ENCODE measurements around the gene TSEN54. TPM values are rescaled to one million over a fixed set of nuclear protein-coding genes. Genes with fewer than 3 reads are reported as not detected.
A peak's percentile ranks its signal among the peaks of the same experiment; 100 is the strongest.

TSEN54 gene
- total and polyA plus RNA-seq, 8 donors = 14.9 to 105 (median 19.5) TPM

DNA sequence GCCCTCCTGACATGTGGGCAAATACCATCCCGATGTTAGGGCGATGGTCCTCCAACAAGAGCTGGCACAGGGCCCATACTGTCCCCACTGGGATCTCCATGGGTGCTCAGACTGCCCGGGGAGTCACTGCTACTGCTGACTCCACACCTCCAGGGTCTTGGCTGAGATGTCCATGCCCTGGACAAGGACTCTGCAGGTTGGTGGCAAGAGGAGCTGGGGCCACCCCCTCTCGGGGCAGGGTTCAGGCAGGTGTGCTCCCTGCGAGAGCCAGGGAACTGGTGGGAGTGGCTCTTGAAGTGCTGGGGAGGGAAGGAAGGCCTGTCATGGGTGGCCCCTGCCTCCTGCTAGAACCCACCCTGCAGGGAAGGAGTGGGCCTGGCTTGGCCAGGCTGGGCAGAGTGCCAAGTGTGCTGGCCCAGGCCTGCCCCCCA lies 7.4 kb upstream of the TSEN54 start:
- DNase-seq (peak in 1 of 6 donors; percentile 60), FAIRE-seq (no peak), ATAC-seq (no peak)
- intact Hi-C loops (cut with DNase I) = no loop called here
- Histone ChIP-seq H3K27me3 (no peaks in the 10 kb centered on the region), H3K27ac (no peak overlapping the region), H3K4me3 (no peak overlapping the region), H3K4me1 (peaks cover 0 to 23% (median 8%) of the 10 kb centered on the region in 3 donors), H3K36me3 (peaks cover 0 to 6% (median 0%) of the 10 kb centered on the region in 3 donors), H3K9me3 (no peaks in the 10 kb centered on the region)
- WGBS, 2 donors = 65 to 67% methylated on average over 5 of the region's 5 CpGs
- TF ChIP-seq CTCF (IDR thresholded peaks at IDR 0.05) = no peak

GRCh38 chr17:75509528-75510258 lies 6.6 kb upstream of the TSEN54 start:
- ATAC-seq = no peak
- no peak overlapping the region for H3K27ac ChIP-seq
- H3K4me1 ChIP-seq = peaks cover 0 to 23% (median 8%) of the 10 kb centered on the region in 3 donors
- H3K9me3 ChIP-seq = no peaks in the 10 kb centered on the region
- no peak for TF ChIP-seq CTCF (IDR thresholded peaks at IDR 0.05)
- no peak for DNase-seq
- intact Hi-C loops (cut with DNase I) = no loop called here
- 89 to 90% methylated on average over 19 of the region's 19 CpGs for WGBS, 2 donors
- H3K4me3 ChIP-seq = no peak overlapping the region
- FAIRE-seq = no peak
- H3K36me3 ChIP-seq = peaks cover 0 to 6% (median 0%) of the 10 kb centered on the region in 3 donors
- H3K27me3 ChIP-seq = no peaks in the 10 kb centered on the region

- no peaks in the 10 kb centered on the region for H3K27me3 ChIP-seq
- H3K4me1 ChIP-seq = peaks cover 0 to 23% (median 8%) of the 10 kb centered on the region in 3 donors
- peaks cover 0 to 6% (median 0%) of the 10 kb centered on the region in 3 donors for H3K36me3 ChIP-seq
- peak overlapping the region in 1 of 4 donors; percentile 8 for H3K4me3 ChIP-seq
- intact Hi-C loops (cut with DNase I) = no loop called here
- DNase-seq (no peak), FAIRE-seq (no peak), ATAC-seq (no peak)
- peak overlapping the region in 2 of 4 donors; percentile 15 to 50 for H3K27ac ChIP-seq
- no peaks in the 10 kb centered on the region for H3K9me3 ChIP-seq
- 74 to 75% methylated on average over 4 of the region's 4 CpGs for WGBS, 2 donors
- TF ChIP-seq CTCF (IDR thresholded peaks at IDR 0.05) = no peak
Measured at GRCh38 chr17:75511270-75511609, 5.1 kb upstream of the TSEN54 start.

DNA sequence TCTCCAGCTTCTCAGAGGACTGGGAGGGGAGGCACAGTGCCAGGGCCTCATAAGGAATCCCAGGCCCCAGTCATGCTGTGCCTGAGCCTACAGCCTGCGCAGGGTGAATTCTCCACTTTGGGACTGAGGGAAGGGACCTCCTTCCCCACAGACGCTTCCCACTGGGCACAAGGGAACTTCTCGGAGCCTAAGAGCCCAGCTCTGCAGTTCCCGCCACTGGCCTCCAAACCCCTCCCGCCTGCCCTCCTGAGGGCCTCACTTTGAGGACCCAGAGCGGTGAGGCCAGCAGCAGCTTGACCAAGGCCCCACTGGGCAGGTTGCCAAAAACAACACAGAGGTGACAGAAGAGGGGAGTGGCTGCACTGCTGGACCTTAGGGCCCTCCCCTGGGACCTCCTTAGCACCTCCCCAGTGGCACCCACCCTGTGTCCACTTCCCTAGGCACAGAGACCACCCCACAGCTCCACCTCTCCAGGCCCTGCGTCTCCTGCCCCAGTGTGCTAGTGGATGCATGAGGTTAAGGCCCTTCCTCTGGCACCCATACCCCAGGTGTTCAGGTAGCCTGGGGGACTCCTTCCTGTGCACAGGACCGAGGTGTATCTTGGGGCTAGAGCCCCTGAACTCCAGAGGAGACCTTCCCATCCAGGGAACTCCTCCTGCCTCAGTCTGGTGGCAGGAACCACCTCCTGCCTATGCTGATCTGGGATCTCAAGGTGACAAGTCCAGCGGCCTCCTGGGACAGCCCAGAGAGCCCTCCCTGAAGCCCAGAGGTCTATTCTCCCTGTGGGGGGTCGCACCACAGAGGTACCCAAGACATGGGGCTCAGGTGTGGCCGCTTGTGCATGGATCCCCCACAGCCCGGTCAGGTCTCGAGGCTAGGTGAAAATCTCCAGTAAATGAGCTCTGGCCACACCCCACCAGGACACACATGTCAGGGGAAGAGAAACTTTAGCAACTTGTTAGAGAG lies 4.4 kb upstream of the TSEN54 start:
- TF ChIP-seq CTCF (IDR thresholded peaks at IDR 0.05) = no peak
- intact Hi-C loops (cut with DNase I) = no loop called here
- Histone ChIP-seq H3K9me3 (no peaks in the 10 kb centered on the region), H3K27me3 (no peaks in the 10 kb centered on the region), H3K4me3 (peak overlapping the region in 1 of 4 donors; percentile 8), H3K36me3 (peaks cover 0 to 2% (median 0%) of the 10 kb centered on the region in 3 donors), H3K4me1 (peaks cover 0 to 23% (median 8%) of the 10 kb centered on the region in 3 donors), H3K27ac (peak overlapping the region in 2 of 4 donors; percentile 15 to 50)
- no peak for FAIRE-seq
- ATAC-seq = no peak
- 21 to 41% methylated on average over 13 of the region's 13 CpGs for WGBS, 2 donors
- peak; percentile 67 to 86 (median 76) for DNase-seq
